Measurements from ENCODE around the gene ZSCAN10. TPM values are rescaled to one million over a fixed set of nuclear protein-coding genes. Genes with fewer than 3 reads are reported as not detected.

ZSCAN10 gene
- total RNA-seq, 1 experiment from 2014 or later = not detected

GRCh38 chr16:3049921-3050481 is 49.1 kb downstream of the ZSCAN10 start:
- no peak overlapping the region for H3K27ac ChIP-seq (ENCODE audit: low read length)

GRCh38 chr16:3047387-3047720 is 51.7 kb downstream of the ZSCAN10 start:
- Histone ChIP-seq H4K20me1 (ENCODE audit: low read length) (no peaks in the 10 kb centered on the region), H3K4me1 (ENCODE audit: insufficient read depth, low read length) (no peaks in the 10 kb centered on the region), H3F3A (ENCODE audit: low read length, unreplicated experiment) (no peaks in the 10 kb centered on the region), H3K9me3 (ENCODE audit: low read length) (no peaks in the 10 kb centered on the region), H3K9me2 (replicated peaks; ENCODE audit: low read length) (no peaks in the 10 kb centered on the region), H3K79me2 (ENCODE audit: low read length) (no peaks in the 10 kb centered on the region), H3K4me2 (ENCODE audit: low read length) (no peak overlapping the region), H3K4me3 (ENCODE audit: low read length) (no peak overlapping the region), H3K27ac (ENCODE audit: low read length) (no peak overlapping the region), H3K27me3 (ENCODE audit: low read length) (peaks cover 3% of the 10 kb centered on the region; the same call in 1 of the 2 replicates), H2AFZ (ENCODE audit: low read length) (no peak overlapping the region), H3K36me3 (ENCODE audit: low read depth, low read length) (no peaks in the 10 kb centered on the region), H3K9ac (ENCODE audit: low read length) (no peak overlapping the region)
- POLR2A ChIA-PET (ENCODE audit: unreplicated experiment) = interaction anchor here (0.7 kb wide), 1 partner anchor 28 kb away, joined by 17 read pairs; no protein-coding TSS in a partner anchor
- DNase-seq = no peak
- no peak for TF ChIP-seq CTCF (conservative IDR thresholded peaks at IDR 0.05; ENCODE audit: low read depth, low read length)
- no peak for TF ChIP-seq EZH2phosphoT487 (IDR thresholded peaks at IDR 0.05; ENCODE audit: borderline replicate concordance, low read length)
- no peak for TF ChIP-seq EZH2 (IDR thresholded peaks at IDR 0.05; ENCODE audit: low read length, unreplicated experiment)
- intact Hi-C loops (cut with micrococcal nuclease) = no loop called here
- CTCF ChIA-PET = interaction anchor here (1.0 kb wide), 1 partner anchor 16 kb away, joined by 3 read pairs; no protein-coding TSS in a partner anchor
- BruUV-seq (replicated peaks) = no TSS peak
- no peak for ATAC-seq

More at GRCh38 chr16:3049921-3050481, 49.1 kb downstream of the ZSCAN10 start:
- Histone ChIP-seq H3K9ac (ENCODE audit: low read length) (no peak overlapping the region), H3K36me3 (ENCODE audit: low read depth, low read length) (no peaks in the 10 kb centered on the region), H3K4me1 (ENCODE audit: insufficient read depth, low read length) (no peaks in the 10 kb centered on the region), H3F3A (ENCODE audit: low read length, unreplicated experiment) (no peaks in the 10 kb centered on the region), H3K79me2 (ENCODE audit: low read length) (no peaks in the 10 kb centered on the region), H3K4me2 (ENCODE audit: low read length) (no peak overlapping the region), H4K20me1 (ENCODE audit: low read length) (no peaks in the 10 kb centered on the region), H3K9me2 (replicated peaks; ENCODE audit: low read length) (no peaks in the 10 kb centered on the region), H2AFZ (ENCODE audit: low read length) (no peak overlapping the region), H3K27me3 (ENCODE audit: low read length) (peaks cover 3% of the 10 kb centered on the region; the same call in 1 of the 2 replicates), H3K4me3 (ENCODE audit: low read length) (no peak overlapping the region), H3K9me3 (ENCODE audit: low read length) (no peaks in the 10 kb centered on the region)
- no peak for ATAC-seq
- ChIA-PET CTCF (no interaction called here), POLR2A (ENCODE audit: unreplicated experiment) (no interaction called here)
- intact Hi-C loops (cut with micrococcal nuclease) = no loop called here
- no peak for TF ChIP-seq EZH2phosphoT487 (IDR thresholded peaks at IDR 0.05; ENCODE audit: borderline replicate concordance, low read length)
- no peak for TF ChIP-seq EZH2 (IDR thresholded peaks at IDR 0.05; ENCODE audit: low read length, unreplicated experiment)
- no peak for TF ChIP-seq CTCF (conservative IDR thresholded peaks at IDR 0.05; ENCODE audit: low read depth, low read length)
- BruUV-seq (replicated peaks) = no TSS peak
- no peak for DNase-seq

DNA sequence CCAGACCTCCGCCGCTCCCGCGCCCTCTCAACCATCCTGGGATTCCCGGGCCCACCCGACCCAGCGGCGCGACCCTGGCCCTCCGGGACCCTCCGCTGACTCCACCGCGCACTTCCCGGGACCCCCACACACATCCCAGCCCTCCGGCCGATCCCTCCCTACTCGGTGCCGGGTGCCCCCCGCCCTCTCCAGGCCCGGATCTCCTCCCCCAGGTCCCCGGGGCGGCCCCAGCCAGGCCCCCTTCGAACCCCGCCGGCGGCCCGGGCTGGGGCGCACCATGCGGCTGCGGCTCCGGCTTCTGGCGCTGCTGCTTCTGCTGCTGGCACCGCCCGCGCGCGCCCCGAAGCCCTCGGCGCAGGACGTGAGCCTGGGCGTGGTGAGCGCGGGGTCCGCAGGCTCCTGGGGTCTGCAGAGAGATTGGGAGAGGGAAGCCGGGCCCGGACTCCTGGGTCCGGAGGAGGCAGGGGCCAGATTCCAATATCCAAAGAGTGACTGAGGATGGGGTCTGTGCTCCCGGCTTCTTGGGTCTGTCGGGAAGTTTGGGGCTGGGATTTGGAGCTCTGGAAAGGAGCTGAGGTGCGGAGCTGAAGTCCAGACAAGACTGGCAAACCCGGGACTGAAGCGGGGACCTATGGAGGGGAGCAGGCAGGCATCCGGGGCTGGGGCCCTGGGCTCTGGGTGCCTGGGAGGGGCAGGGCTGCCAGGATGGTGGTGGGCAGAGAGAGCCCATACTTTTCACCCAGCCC is 52.3 kb downstream of the ZSCAN10 start:
- H3K4me1 ChIP-seq (ENCODE audit: insufficient read depth, low read length) = no peaks in the 10 kb centered on the region
- H3K4me3 ChIP-seq (ENCODE audit: low read length) = peak overlapping the region; percentile 74; the same call in 1 of the 2 replicates
- H3K27me3 ChIP-seq (ENCODE audit: low read length) = peaks cover 3% of the 10 kb centered on the region; the same call in 1 of the 2 replicates
- H3K27ac ChIP-seq (ENCODE audit: low read length) = no peak overlapping the region
- no peak for ATAC-seq
- BruUV-seq (replicated peaks) = no TSS peak
- ChIA-PET CTCF (interaction anchor here (1.0 kb wide), 1 partner anchor 15 kb away, joined by 3 read pairs; no protein-coding TSS in a partner anchor), POLR2A (ENCODE audit: unreplicated experiment) (no interaction called here)
- intact Hi-C loops (cut with micrococcal nuclease) = no loop called here
- no peak overlapping the region for H3K9ac ChIP-seq (ENCODE audit: low read length)
- TF ChIP-seq EZH2 (IDR thresholded peaks at IDR 0.05; ENCODE audit: low read length, unreplicated experiment) = no peak
- no peak for TF ChIP-seq CTCF (conservative IDR thresholded peaks at IDR 0.05; ENCODE audit: low read depth, low read length)
- no peak for TF ChIP-seq EZH2phosphoT487 (IDR thresholded peaks at IDR 0.05; ENCODE audit: borderline replicate concordance, low read length)
- no peak overlapping the region for H2AFZ ChIP-seq (ENCODE audit: low read length)
- H3K9me3 ChIP-seq (ENCODE audit: low read length) = no peaks in the 10 kb centered on the region
- H3F3A ChIP-seq (ENCODE audit: low read length, unreplicated experiment) = no peaks in the 10 kb centered on the region
- no peaks in the 10 kb centered on the region for H4K20me1 ChIP-seq (ENCODE audit: low read length)
- H3K79me2 ChIP-seq (ENCODE audit: low read length) = no peaks in the 10 kb centered on the region
- no peaks in the 10 kb centered on the region for H3K9me2 ChIP-seq (replicated peaks; ENCODE audit: low read length)
- DNase-seq = no peak
- H3K4me2 ChIP-seq (ENCODE audit: low read length) = peak overlapping the region; percentile 98; the same call in 1 of the 2 replicates
- no peaks in the 10 kb centered on the region for H3K36me3 ChIP-seq (ENCODE audit: low read depth, low read length)

All from PC-3 (cell line).